NT2/D1 (cell line): ENCODE data around the gene OR13J1.
"Not testable (repeated sequence)": the region's sequence is repeated elsewhere in the genome, so short reads cannot be mapped to it uniquely, and the experiment has no call there.

Experiments
- DNase-seq: peaks from one replicate; pipeline ENCODE4 v3.0.0-alpha.2; 2011; ENCODE audit warnings: low read depth, low spot score
- H3K27me3 ChIP-seq: 2 replicates; pipeline ENCODE4 v1.6.0; 2011; ENCODE audit warnings: mild to moderate bottlenecking; ENCODE audit not compliant: insufficient read length, insufficient read depth
- H3K36me3 ChIP-seq: 2 replicates; pipeline ENCODE4 v1.6.1; 2011; ENCODE audit warnings: mild to moderate bottlenecking, low read length, mixed read lengths; ENCODE audit not compliant: insufficient read depth, insufficient read length
- H3K4me1 ChIP-seq: 2 replicates; pipeline ENCODE4 v1.5.1; 2011; ENCODE audit not compliant: insufficient read depth, insufficient read length
- H3K4me3 ChIP-seq: 2 replicates; pipeline ENCODE4 v1.5.1; 2011; ENCODE audit warnings: low read depth; ENCODE audit not compliant: insufficient read length
- H3K9ac ChIP-seq: 2 replicates; pipeline ENCODE4 v1.6.0; 2011; ENCODE audit warnings: low read depth; ENCODE audit not compliant: insufficient read length
- H3K9me3 ChIP-seq: 2 replicates; pipeline ENCODE4 v1.5.1; 2011; ENCODE audit warnings: mild to moderate bottlenecking, low read length; ENCODE audit not compliant: insufficient read depth
- SUZ12 ChIP-seq: IDR thresholded peaks from 2 replicates; pipeline ENCODE4 v1.6.1; 2011; ENCODE audit not compliant: insufficient read length, insufficient read depth; ENCODE audit errors: extremely low read depth
- YY1 ChIP-seq: IDR thresholded peaks from 2 replicates; pipeline ENCODE4 v1.6.1; 2011; ENCODE audit not compliant: insufficient read length, insufficient read depth
- ZNF274 ChIP-seq: IDR thresholded peaks from 2 replicates; pipeline ENCODE4 v1.6.1; 2011; ENCODE audit warnings: mild to moderate bottlenecking, low read depth, low read length

OR13J1 gene

DNA sequence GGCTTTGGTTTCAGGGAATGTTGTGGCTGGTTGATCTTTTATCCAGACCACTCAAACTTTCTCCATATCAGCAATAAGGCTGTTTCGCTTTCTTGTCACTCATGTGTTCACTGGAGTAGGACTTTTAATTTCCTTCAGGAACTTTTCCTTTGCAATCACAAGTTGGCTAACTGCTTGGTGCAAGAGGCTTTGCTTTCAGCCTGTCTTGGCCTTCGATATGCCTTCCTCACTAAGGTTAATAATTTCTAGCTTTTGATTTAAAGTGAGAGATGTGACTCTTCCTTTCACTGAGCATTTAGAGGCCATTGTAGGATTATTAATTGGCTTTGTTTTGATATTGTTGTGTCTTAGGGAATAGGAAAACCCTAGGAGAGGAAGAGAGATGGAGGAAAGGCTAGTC lies 28.8 kb upstream of the OR13J1 start:
- H3K36me3 ChIP-seq: no peaks in the 10 kb centered on the region
- no peaks in the 10 kb centered on the region for H3K4me1 ChIP-seq
- H3K9ac ChIP-seq: no peak overlapping the region
- no peaks in the 10 kb centered on the region for H3K9me3 ChIP-seq
- no peak overlapping the region for H3K4me3 ChIP-seq
- no peaks in the 10 kb centered on the region for H3K27me3 ChIP-seq
- TF ChIP-seq YY1: no peak
- no peak for TF ChIP-seq SUZ12
- no peak for TF ChIP-seq ZNF274
- no peak for DNase-seq

DNA sequence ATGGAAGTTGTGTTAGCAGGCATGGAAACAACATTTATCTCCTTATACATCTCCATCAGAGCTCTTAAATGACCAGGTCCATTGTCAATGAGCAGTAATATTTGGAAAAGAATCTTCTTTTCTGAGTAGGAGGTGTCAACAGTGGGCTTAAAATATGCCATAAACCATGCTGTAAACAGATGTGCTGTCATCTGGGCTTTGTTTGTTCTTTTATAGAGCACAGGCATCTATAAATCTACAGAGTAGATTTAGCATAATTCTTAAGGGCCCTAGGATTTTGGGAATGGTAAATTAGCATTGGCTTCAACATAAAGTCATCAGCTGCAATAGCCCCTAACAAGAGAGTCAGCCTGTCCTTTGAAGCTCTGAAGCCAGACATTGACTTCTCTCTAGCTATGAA lies 28.1 kb upstream of the OR13J1 start:
- Histone ChIP-seq H3K27me3 (no peaks in the 10 kb centered on the region), H3K36me3 (no peaks in the 10 kb centered on the region), H3K9ac (no peak overlapping the region), H3K4me3 (no peak overlapping the region), H3K4me1 (no peaks in the 10 kb centered on the region), H3K9me3 (no peaks in the 10 kb centered on the region)
- TF ChIP-seq SUZ12 (no peak), ZNF274 (no peak), YY1 (no peak)
- no peak for DNase-seq

DNA sequence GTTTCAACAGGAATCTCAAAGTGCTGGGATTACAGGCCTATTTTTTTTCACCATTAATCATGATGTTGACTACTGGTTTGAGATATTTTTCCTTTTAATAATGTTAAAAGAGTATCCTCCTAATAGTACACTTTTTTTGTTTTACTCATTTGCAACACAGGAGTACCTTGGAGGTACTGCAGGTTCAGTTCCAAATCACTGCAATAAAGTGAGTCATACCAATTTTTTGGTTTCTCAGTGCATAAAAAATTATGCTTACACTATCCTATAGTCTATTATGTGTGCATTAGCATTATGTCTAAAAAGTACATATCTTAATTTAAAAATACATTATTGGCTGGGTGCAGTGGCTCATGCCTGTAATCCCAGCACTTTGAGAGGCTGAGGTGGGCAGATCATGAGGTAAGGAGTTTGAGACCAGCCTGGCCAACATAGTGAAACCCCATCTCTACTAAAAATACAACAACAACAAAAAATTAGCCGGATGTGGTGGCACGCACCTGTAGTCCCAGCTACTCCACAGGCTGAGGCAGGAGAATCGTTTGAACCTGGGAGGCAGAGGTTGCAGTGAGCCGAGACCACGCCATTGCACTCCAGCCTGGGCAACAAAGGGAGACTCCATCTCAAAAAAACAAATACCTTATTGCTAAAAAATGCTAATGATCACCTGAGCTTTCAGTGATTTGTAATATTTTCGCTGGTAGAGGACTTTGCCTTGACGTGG lies 27.3 kb upstream of the OR13J1 start:
- DNase-seq, H3K4me3 ChIP-seq, H3K9me3 ChIP-seq, H3K9ac ChIP-seq, H3K4me1 ChIP-seq, H3K27me3 ChIP-seq, H3K36me3 ChIP-seq: not testable (repeated sequence)

DNA sequence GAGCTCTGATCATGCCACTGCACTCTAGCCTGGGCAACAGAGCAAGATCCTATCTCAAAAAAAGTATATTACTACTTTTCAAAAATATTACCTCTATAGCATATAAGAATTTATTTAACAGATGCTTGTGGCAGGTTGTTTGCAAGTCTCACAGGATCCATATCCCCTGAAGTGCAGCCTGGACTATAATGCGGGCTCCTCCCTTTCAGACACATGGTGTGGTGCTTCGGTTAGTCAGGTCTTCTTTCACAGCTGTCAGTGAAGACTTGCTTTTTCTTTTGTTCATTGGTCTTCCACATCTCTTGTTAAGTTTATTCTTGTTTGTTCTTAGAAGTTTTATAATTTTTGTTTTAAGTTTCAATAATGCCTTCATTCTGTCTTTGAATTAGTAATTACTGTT lies 26.4 kb upstream of the OR13J1 start:
- DNase-seq: no peak
- Histone ChIP-seq H3K4me3 (no peak overlapping the region), H3K4me1 (no peaks in the 10 kb centered on the region), H3K9me3 (no peaks in the 10 kb centered on the region), H3K36me3 (no peaks in the 10 kb centered on the region), H3K9ac (no peak overlapping the region), H3K27me3 (peaks cover 1% of the 10 kb centered on the region)
- no peak for TF ChIP-seq SUZ12
- TF ChIP-seq YY1: no peak
- no peak for TF ChIP-seq ZNF274

DNA sequence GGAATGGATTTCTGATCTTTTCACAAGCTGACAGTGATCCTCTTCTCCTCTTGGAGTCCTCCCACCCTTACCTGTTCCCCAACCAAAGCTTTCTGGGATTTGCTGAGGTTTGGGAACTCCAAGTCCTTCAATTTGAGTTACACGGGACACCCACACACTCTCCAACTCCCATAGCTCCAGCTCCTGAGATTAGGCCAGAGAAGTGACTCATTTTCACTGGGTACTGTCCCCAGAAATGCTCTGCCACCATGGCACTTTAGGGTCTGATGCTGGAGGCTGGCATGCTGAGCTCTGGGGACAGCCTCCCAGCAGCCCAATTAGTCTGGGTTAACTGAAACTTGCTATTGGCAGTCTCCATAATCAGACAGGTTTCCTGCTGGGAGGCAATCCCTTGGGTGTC lies 21.9 kb upstream of the OR13J1 start:
- no peaks in the 10 kb centered on the region for H3K4me1 ChIP-seq
- H3K36me3 ChIP-seq: no peaks in the 10 kb centered on the region
- TF ChIP-seq ZNF274 (no peak), SUZ12 (no peak), YY1 (no peak)
- H3K9me3 ChIP-seq: no peaks in the 10 kb centered on the region
- H3K9ac ChIP-seq: no peak overlapping the region
- no peak for DNase-seq
- H3K4me3 ChIP-seq: no peak overlapping the region
- peaks cover 2% of the 10 kb centered on the region for H3K27me3 ChIP-seq

DNA sequence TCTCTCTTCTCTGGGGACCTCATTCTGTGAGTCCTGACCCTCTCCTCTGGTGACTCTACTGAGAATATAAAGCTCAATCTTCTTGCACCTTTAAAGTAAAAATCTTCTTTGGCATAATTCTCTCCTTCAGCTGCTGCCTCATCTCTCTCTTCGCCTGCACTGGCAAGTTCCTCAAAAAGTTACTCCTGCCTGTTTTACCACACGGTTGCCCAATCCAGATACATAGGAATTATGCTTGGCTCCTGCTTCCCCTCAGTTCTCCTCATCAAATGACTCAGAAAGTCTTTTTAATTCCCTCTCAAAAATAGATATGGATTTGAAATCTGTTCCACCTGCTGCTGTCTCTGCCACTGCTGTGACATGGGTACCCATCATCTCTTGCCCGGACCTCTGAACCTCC lies 21.4 kb upstream of the OR13J1 start:
- no peak for TF ChIP-seq SUZ12
- no peak for TF ChIP-seq YY1
- TF ChIP-seq ZNF274: no peak
- no peak for DNase-seq
- Histone ChIP-seq H3K4me3 (no peak overlapping the region), H3K27me3 (peaks cover 2% of the 10 kb centered on the region), H3K9me3 (no peaks in the 10 kb centered on the region), H3K4me1 (no peaks in the 10 kb centered on the region), H3K36me3 (no peaks in the 10 kb centered on the region), H3K9ac (no peak overlapping the region)

DNA sequence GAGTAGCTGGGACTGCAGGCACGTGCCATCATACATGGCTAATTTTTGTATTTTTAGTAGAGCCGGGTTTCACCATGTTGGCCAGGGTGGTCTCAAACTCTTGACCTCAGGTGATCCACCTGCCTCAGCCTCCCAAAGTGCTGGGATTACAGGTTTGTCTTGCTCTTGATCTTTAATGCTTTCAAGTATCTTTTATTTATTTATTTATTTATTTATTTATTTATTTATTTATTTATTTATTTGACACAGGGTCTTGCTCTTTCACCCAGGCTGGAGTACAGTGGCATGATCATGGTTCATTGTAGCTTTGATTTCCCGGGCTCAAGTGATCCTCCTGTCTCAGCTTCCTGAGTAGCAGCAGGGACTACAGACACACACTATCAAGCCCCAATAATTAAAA lies 14.7 kb upstream of the OR13J1 start:
- not testable (repeated sequence) for H3K27me3 ChIP-seq, H3K4me1 ChIP-seq, H3K4me3 ChIP-seq, H3K9ac ChIP-seq, H3K36me3 ChIP-seq, H3K9me3 ChIP-seq, DNase-seq

DNA sequence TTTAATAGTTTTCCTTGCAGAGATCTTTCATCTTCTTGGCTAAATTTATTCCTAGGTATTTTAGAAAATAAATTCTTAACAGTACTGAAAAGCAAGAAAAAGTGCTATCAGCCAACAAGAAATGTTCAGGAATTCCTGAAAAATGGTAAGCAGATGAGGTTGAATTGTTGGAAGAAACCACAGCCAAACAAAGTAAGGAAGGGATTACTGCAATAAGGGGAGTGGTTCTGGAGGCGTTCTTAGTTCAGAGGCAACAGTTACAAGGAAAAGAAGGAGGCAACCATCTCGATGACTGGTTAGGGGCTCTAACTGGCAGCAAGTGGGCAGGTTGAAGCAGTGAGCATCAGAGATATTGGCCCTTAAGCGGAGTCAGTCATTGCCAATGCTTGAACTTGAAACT lies 12.8 kb upstream of the OR13J1 start:
- Histone ChIP-seq H3K4me1 (no peaks in the 10 kb centered on the region), H3K36me3 (no peaks in the 10 kb centered on the region), H3K9me3 (no peaks in the 10 kb centered on the region), H3K27me3 (no peaks in the 10 kb centered on the region), H3K4me3 (no peak overlapping the region), H3K9ac (no peak overlapping the region)
- no peak for DNase-seq
- TF ChIP-seq ZNF274: no peak
- TF ChIP-seq YY1: no peak
- no peak for TF ChIP-seq SUZ12
